ENCODE results near the gene LAMB1. TPM values are rescaled to one million over a fixed set of nuclear protein-coding genes. Genes with fewer than 3 reads are reported as not detected.

LAMB1 gene
- total RNA-seq, 1 donor from 2014 or later, result not detected

DNA sequence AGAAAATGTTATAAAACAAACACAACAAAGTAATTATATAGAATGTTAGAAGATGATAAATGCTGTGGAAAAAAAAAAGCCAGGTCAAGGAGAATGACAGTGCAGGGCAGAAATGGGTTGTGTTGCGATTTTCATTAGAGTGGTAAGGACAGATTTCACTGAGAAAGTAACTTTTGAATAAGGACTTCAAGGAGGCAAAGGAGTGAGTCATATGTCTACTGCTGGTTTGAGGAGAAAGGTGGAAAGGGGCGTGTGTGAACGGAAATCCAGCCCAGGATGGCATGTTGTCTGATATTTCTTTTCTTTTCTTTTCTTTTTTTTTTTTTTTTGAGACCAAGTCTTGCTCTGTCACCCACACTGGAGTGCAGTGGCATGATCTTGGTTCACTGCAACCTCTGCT lies 124.3 kb downstream of the LAMB1 start:
- ChIA-PET POLR2A (no interaction called here), CTCF (interaction anchor here (1.6 to 5.0 kb wide), 5 partner anchors 10 to 415 kb away, joined by 5 to 21 read pairs (median 12); partner anchors contain the start of gene DLD)
- no peaks in the 10 kb centered on the region for H3K36me3 Mint-ChIP-seq (ENCODE audit: low read depth)
- H3K27me3 Mint-ChIP-seq, result peaks cover 16% of the 10 kb centered on the region
- TF ChIP-seq, protein P1, sequence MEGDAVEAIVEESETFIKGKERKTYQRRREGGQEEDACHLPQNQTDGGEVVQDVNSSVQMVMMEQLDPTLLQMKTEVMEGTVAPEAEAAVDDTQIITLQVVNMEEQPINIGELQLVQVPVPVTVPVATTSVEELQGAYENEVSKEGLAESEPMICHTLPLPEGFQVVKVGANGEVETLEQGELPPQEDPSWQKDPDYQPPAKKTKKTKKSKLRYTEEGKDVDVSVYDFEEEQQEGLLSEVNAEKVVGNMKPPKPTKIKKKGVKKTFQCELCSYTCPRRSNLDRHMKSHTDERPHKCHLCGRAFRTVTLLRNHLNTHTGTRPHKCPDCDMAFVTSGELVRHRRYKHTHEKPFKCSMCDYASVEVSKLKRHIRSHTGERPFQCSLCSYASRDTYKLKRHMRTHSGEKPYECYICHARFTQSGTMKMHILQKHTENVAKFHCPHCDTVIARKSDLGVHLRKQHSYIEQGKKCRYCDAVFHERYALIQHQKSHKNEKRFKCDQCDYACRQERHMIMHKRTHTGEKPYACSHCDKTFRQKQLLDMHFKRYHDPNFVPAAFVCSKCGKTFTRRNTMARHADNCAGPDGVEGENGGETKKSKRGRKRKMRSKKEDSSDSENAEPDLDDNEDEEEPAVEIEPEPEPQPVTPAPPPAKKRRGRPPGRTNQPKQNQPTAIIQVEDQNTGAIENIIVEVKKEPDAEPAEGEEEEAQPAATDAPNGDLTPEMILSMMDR (IDR thresholded peaks at IDR 0.05), result no peak
- intact Hi-C loops (cut with micrococcal nuclease), result loop anchor here (1.0 to 5.0 kb wide), 3 partner anchors 268 to 676 kb away; no protein-coding TSS in a partner anchor
- ATAC-seq (ENCODE audit: low read depth), result no peak
- peaks cover 2% of the 10 kb centered on the region for H3K4me1 Mint-ChIP-seq
- no peaks in the 10 kb centered on the region for H3K9me3 Mint-ChIP-seq
- no peak overlapping the region for H3K4me3 Mint-ChIP-seq
- H3K27ac Mint-ChIP-seq, result no peak overlapping the region
- DNase-seq, result no peak

- ATAC-seq (ENCODE audit: low read depth) (no peak), DNase-seq (no peak)
- H3K36me3 Mint-ChIP-seq (ENCODE audit: low read depth), result no peaks in the 10 kb centered on the region
- H3K4me3 Mint-ChIP-seq, result no peak overlapping the region
- intact Hi-C loops (cut with micrococcal nuclease), result loop anchor here (5.0 kb wide), 1 partner anchor 676 kb away; no protein-coding TSS in a partner anchor
- H3K4me1 Mint-ChIP-seq, result peaks cover 2% of the 10 kb centered on the region
- ChIA-PET POLR2A (no interaction called here), CTCF (interaction anchor here (0.8 to 5.0 kb wide), 5 partner anchors 10 to 414 kb away, joined by 3 to 21 read pairs (median 5); partner anchors contain the start of gene DLD)
- no peak overlapping the region for H3K27ac Mint-ChIP-seq
- TF ChIP-seq, protein P1 (IDR thresholded peaks at IDR 0.05), result no peak
- no peaks in the 10 kb centered on the region for H3K9me3 Mint-ChIP-seq
- H3K27me3 Mint-ChIP-seq, result peaks cover 16% of the 10 kb centered on the region
These were observed 125.1 kb downstream of the LAMB1 start for GRCh38 chr7:107877731-107878382.

DNA sequence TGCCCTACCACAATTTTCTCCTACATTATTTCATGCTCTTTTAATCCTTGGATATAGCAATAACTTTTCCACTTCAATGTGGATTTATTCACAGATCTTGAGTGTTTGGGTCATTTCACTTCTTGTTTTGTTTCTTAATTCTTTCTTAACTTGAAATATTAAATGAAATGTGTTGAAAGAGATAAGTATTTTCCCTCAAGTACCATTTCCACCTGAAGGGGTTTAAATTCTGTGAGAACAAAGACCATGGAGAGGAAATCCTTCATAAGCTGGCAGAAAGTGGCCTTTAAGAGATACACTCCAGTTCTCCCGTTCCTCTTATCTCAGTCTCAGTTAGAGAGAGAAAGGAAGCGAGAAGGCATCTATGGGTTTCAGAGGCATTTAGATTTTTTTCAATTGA lies 126.0 kb downstream of the LAMB1 start:
- ChIA-PET CTCF (interaction anchor here (1.3 to 5.0 kb wide), 5 partner anchors 9 to 414 kb away, joined by 3 to 21 read pairs (median 5); partner anchors contain the start of gene DLD), POLR2A (no interaction called here)
- TF ChIP-seq, protein P1 (IDR thresholded peaks at IDR 0.05), result no peak
- no peak overlapping the region for H3K27ac Mint-ChIP-seq
- H3K27me3 Mint-ChIP-seq, result peaks cover 16% of the 10 kb centered on the region
- intact Hi-C loops (cut with micrococcal nuclease), result loop anchor here (5.0 kb wide), 1 partner anchor 675 kb away; no protein-coding TSS in a partner anchor
- no peaks in the 10 kb centered on the region for H3K36me3 Mint-ChIP-seq (ENCODE audit: low read depth)
- ATAC-seq (ENCODE audit: low read depth) (no peak), DNase-seq (no peak)
- no peak overlapping the region for H3K4me3 Mint-ChIP-seq
- peaks cover 2% of the 10 kb centered on the region for H3K4me1 Mint-ChIP-seq
- H3K9me3 Mint-ChIP-seq, result no peaks in the 10 kb centered on the region

- no peaks in the 10 kb centered on the region for H3K36me3 Mint-ChIP-seq (ENCODE audit: low read depth)
- H3K9me3 Mint-ChIP-seq, result no peaks in the 10 kb centered on the region
- DNase-seq (no peak), ATAC-seq (ENCODE audit: low read depth) (peak; percentile 64)
- intact Hi-C loops (cut with micrococcal nuclease), result loop anchor here (1.0 to 5.0 kb wide), 5 partner anchors 132 to 1082 kb away; no protein-coding TSS in a partner anchor
- peaks cover 16% of the 10 kb centered on the region for H3K27me3 Mint-ChIP-seq
- peaks cover 2% of the 10 kb centered on the region for H3K4me1 Mint-ChIP-seq
- TF ChIP-seq, protein P1 (IDR thresholded peaks at IDR 0.05), result no peak
- ChIA-PET CTCF (interaction anchor here (0.6 to 1.3 kb wide), 15 partner anchors 9 to 1082 kb away, joined by 3 to 13 read pairs (median 3); partner anchors contain the start of gene DLD), POLR2A (interaction anchor here (0.7 kb wide), 1 partner anchor 70 kb away, joined by 9 read pairs; no protein-coding TSS in a partner anchor)
- no peak overlapping the region for H3K4me3 Mint-ChIP-seq
- no peak overlapping the region for H3K27ac Mint-ChIP-seq
These were observed 128.1 kb downstream of the LAMB1 start for GRCh38 chr7:107874605-107875446.
